GM12801 (cell line): ENCODE data around the gene BBS4.

Experiments used
- CTCF ChIP-seq: IDR thresholded peaks from one replicate; pipeline ENCODE4 v1.5.1; 2011; ENCODE audit warnings: control low read depth; ENCODE audit not compliant: insufficient read length; ENCODE audit errors: extremely low read depth

BBS4 gene

GRCh38 chr15:72688697-72689096 is 2.7 kb downstream of the BBS4 start:
- TF ChIP-seq CTCF: no peak

GRCh38 chr15:72690938-72691337 is 4.9 kb downstream of the BBS4 start:
- no peak for TF ChIP-seq CTCF

GRCh38 chr15:72698938-72699337 is 12.9 kb downstream of the BBS4 start:
- no peak for TF ChIP-seq CTCF

GRCh38 chr15:72700076-72700475 is 14.1 kb downstream of the BBS4 start:
- TF ChIP-seq CTCF: no peak

GRCh38 chr15:72706266-72706665 is 20.3 kb downstream of the BBS4 start:
- TF ChIP-seq CTCF: no peak

GRCh38 chr15:72722071-72722696 is 36.2 kb downstream of the BBS4 start:
- peak; percentile 27 for TF ChIP-seq CTCF

GRCh38 chr15:72724028-72724427 is 38.0 kb downstream of the BBS4 start:
- TF ChIP-seq CTCF: no peak
